WERI-Rb-1 (cell line): ENCODE data around the gene CCL14.

Source experiments
- DNase-seq: peaks from one replicate; pipeline ENCODE4 v3.0.0-alpha.2; 2020
- H3K27ac ChIP-seq: fragments of 250-450 bp; sonication (Bioruptor Pico); 2 replicates; pipeline ENCODE4 v1.5.1; 2020; ENCODE audit warnings: mild to moderate bottlenecking, moderate library complexity
- H3K27me3 ChIP-seq: fragments of 250-450 bp; sonication (Bioruptor Pico); 2 replicates; pipeline ENCODE4 v1.5.1; 2021; ENCODE audit warnings: mild to moderate bottlenecking, low read depth, moderate library complexity; ENCODE audit not compliant: insufficient read depth, severe bottlenecking
- H3K36me3 ChIP-seq: fragments of 250-450 bp; sonication (Bioruptor Pico); 2 replicates; pipeline ENCODE4 v1.5.1; 2020; ENCODE audit warnings: mild to moderate bottlenecking, moderate library complexity
- H3K4me3 ChIP-seq: 2 replicates; pipeline ENCODE4 v1.5.1; 2011; ENCODE audit warnings: low read depth, mild to moderate bottlenecking, control low read depth, low read length
- H3K9me3 ChIP-seq: fragments of 250-450 bp; sonication (Bioruptor Pico); 2 replicates; pipeline ENCODE4 v1.5.1; 2021; ENCODE audit warnings: mild to moderate bottlenecking, moderate library complexity; ENCODE audit not compliant: severe bottlenecking
- CTCF ChIP-seq: IDR thresholded peaks from 2 replicates; pipeline ENCODE4 v1.5.1; 2011; ENCODE audit warnings: low read depth, mild to moderate bottlenecking, control low read depth, inconsistent platforms, low read length

CCL14 gene

DNA sequence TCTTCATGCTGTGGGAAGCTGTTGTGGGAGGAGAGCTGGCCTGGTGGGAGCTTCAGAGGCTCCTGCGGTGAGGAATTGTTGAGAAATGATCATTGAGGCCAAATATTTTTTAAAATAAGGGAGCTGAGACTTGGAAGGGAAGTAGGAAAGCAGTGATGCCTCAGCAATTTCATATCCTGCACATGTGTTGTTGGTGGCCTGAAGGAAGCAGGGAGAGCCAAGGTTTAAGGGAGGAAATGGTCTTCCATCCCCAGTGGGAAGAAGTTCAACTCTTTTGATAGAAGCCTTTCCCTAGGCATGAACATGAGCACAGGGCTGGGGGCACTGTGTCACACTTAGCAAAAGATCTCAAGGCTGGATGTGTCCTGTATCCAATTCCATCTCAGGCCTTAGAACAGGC is at the start of gene CCL14:
CCL14 (minus strand) TSS at position 87 of the 400 bp plus-strand sequence; CDS start at position 7, 80 bp downstream.
- Histone ChIP-seq H3K4me3 (no peak within 1 kb of the TSS), H3K27ac (no peak within 1 kb of the TSS), H3K27me3 (no peaks in the 10 kb centered on the region), H3K9me3 (no peaks in the 10 kb centered on the region), H3K36me3 (no peaks in the 10 kb centered on the region)
- no peak for TF ChIP-seq CTCF
- no peak for DNase-seq

DNA sequence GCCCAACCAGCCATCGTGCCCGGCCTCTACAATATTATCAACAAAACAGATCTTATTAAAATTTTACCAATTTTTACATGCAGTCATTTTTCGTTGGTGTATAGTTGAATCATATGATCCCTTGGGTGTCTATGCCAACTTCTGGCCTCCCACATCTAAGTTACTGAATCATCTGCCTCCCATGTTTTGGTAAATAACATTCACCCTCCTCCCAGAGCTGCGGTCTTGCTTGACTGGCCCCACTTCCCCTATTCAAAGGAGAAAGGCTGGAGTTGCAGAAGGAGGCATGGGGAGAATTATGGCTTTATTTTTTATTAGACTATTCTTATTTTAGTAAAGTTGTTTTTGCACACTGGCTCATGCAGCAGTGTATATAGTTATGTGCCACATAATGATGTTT is 49.7 kb upstream of the CCL14 start:
- no peaks in the 10 kb centered on the region for H3K27me3 ChIP-seq
- H3K36me3 ChIP-seq = no peaks in the 10 kb centered on the region
- no peak for TF ChIP-seq CTCF
- H3K27ac ChIP-seq = no peak overlapping the region
- H3K4me3 ChIP-seq = no peak overlapping the region
- H3K9me3 ChIP-seq = no peaks in the 10 kb centered on the region
- no peak for DNase-seq

DNA sequence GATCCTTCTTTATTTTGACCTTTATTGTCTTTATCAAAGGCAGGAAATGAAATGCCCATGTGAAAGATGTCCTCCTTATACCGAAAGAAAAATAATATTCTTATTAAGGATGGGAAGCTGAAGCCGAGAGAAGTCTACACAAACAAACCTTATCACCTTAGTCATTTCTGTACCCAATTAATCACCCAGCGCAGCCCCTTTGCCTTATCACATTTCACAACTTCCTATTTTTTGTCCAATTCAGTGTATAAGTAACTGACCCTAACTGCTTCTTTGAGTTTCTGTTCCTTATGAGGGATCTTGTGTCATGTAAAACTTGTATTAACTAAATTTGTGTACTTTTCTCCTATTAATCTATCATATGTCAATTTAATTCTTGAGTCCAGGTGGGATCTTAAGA is 47.6 kb upstream of the CCL14 start:
- no peaks in the 10 kb centered on the region for H3K27me3 ChIP-seq
- TF ChIP-seq CTCF = no peak
- H3K27ac ChIP-seq = no peak overlapping the region
- DNase-seq = no peak
- no peaks in the 10 kb centered on the region for H3K9me3 ChIP-seq
- H3K36me3 ChIP-seq = no peaks in the 10 kb centered on the region
- H3K4me3 ChIP-seq = no peak overlapping the region

DNA sequence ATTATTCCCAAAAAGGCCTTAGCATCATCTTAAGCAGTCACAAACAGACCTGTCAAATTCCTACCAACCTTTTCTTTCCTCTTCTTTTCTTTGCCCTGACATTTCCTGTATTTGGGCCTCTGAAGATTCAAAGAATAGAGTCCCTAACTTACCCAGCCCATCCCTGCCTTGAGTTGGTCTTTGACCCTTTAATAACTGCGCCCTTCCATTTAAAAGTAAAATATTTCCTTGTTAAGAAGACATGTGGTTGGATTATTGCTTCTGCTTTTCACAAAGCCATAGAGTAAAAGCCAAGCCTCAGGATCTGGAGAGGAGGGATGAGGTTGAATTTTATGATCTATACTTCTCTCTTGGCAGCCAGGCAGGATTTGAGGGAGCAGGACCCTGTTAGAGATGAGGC is 44.4 kb upstream of the CCL14 start:
- DNase-seq = no peak
- Histone ChIP-seq H3K27ac (no peak overlapping the region), H3K9me3 (no peaks in the 10 kb centered on the region), H3K36me3 (no peaks in the 10 kb centered on the region), H3K27me3 (no peaks in the 10 kb centered on the region), H3K4me3 (no peak overlapping the region)
- TF ChIP-seq CTCF = no peak

DNA sequence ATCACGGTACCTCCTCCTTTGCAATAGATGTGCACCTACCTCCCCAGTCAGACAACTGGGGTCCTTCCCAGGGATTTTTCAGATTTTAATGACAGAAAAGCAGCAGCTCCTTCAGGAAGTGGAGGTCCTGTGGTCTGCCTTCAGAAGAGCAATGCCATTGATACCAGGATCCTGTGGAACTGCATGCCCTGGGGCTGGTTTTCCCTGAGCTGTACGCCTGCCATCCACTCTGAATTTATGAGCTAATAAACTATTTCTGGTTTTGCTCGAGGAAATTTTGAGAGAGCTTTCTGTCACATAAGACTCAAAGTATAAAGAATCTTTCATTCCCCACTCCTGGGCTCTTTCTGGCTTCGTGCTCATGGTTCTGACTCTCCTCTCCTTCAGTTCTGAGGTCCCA is 41.2 kb upstream of the CCL14 start:
- Histone ChIP-seq H3K9me3 (peaks cover 3% of the 10 kb centered on the region), H3K36me3 (no peaks in the 10 kb centered on the region), H3K4me3 (no peak overlapping the region), H3K27ac (no peak overlapping the region), H3K27me3 (no peaks in the 10 kb centered on the region)
- TF ChIP-seq CTCF = no peak
- no peak for DNase-seq

DNA sequence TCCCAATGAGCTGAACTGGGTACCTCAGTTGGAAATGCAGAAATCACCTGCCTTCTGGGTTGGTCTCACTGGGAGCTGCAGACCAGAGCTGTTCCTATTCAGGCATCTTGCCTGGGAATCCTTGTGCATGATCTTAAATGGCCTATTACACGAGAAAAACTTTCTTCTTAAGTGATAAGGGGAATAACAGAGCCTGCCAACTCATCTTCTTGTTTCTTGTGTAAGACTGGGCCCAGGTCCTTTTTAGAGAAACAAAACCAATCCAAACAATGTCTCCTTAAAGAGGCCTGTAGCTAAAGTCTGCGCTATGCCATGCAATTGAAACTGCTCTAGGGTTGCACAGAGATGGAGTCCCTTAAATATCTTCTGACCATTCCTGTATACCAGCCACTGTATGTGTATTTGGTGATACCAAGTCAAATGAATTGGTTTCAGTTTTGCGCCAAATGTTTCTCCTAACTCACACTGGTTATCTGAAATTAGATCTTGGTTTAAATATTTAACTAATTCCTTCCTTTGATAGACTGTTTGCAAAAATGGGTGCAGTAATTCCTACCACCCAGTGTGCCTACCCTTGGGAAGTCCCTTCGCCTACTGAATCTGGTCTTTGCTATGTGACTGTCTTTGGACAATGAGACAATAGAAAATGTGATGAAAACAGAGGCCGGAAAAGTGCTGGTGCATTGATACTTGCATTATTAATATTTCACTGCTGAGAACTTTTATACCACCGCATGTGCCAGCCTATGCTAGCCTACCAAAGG is 37.8 kb upstream of the CCL14 start:
- no peak for DNase-seq
- no peaks in the 10 kb centered on the region for H3K27me3 ChIP-seq
- peaks cover 4% of the 10 kb centered on the region for H3K9me3 ChIP-seq
- no peak for TF ChIP-seq CTCF
- H3K4me3 ChIP-seq = no peak overlapping the region
- no peak overlapping the region for H3K27ac ChIP-seq
- H3K36me3 ChIP-seq = no peaks in the 10 kb centered on the region
